PC-9 (cell line): ENCODE measurements around the gene UBE2K. TPM values are rescaled to one million over a fixed set of nuclear protein-coding genes. Genes with fewer than 3 reads are reported as not detected.
"Not testable (repeated sequence)": the region's sequence is repeated elsewhere in the genome, so short reads cannot be mapped to it uniquely, and the experiment has no call there.

ENCODE experiments used
- BruUV-seq: library from RNA; stranded (reverse); fragments of 400-500 nt; replicated peaks from 2 replicates; lab custom pipeline; 2021; lab: Mats Ljungman, UMichigan
- CTCF ChIA-PET: fragments of 300-600 bp; sonication (Branson Sonifier 250); formaldehyde crosslinking; loops from one replicate; lab custom pipeline; 2022; ENCODE audit warnings: antibody characterized with exemption; lab: Charles Lee
- POLR2A ChIA-PET: fragments of 300-600 bp; sonication (Branson Sonifier 250); formaldehyde crosslinking; loops from one replicate; lab custom pipeline; 2022; ENCODE audit warnings: antibody characterized with exemption; ENCODE audit not compliant: unreplicated experiment; lab: Charles Lee
- DNase-seq, 2 experiments: peaks; one replicate each; pipeline versions ENCODE4 v3.0.0 to v3.0.0-alpha.2; 2015 to 2022; ENCODE audit warnings: mixed read lengths in 1 of 2
- H2AFZ ChIP-seq: fragments of 200-600 bp; sonication (generic); 2 replicates; pipeline ENCODE4 v1.8.1; 2017; ENCODE audit warnings: antibody characterized with exemption
- H3F3A ChIP-seq: fragments of 200-600 bp; sonication (generic); 2 replicates; pipeline ENCODE4 v1.8.1; 2017; ENCODE audit warnings: antibody characterized with exemption, mild to moderate bottlenecking, low read depth; ENCODE audit not compliant: insufficient read depth
- H3K27ac ChIP-seq: fragments of 200-600 bp; sonication (generic); 2 replicates; pipeline ENCODE4 v1.6.1; 2016; ENCODE audit warnings: mixed run types
- H3K27me3 ChIP-seq: fragments of 200-600 bp; sonication (generic); 2 replicates; pipeline ENCODE4 v1.6.1; 2016; ENCODE audit warnings: low read depth, mixed run types; ENCODE audit not compliant: insufficient read depth
- H3K36me3 ChIP-seq: fragments of 200-600 bp; sonication (generic); 2 replicates; pipeline ENCODE4 v1.6.1; 2016; ENCODE audit warnings: low read depth, mixed run types
- H3K4me1 ChIP-seq: fragments of 200-600 bp; sonication (generic); replicated peaks from 2 replicates; pipeline ENCODE4 v1.6.1; 2016; ENCODE audit warnings: mixed run types; ENCODE audit not compliant: insufficient read depth
- H3K4me2 ChIP-seq: fragments of 200-600 bp; sonication (generic); 2 replicates; pipeline ENCODE4 v1.6.1; 2017; ENCODE audit warnings: mixed run types
- H3K4me3 ChIP-seq: fragments of 200-600 bp; sonication (generic); 2 replicates; pipeline ENCODE4 v1.6.1; 2016; ENCODE audit warnings: mixed run types
- H3K79me2 ChIP-seq: fragments of 200-600 bp; sonication (generic); 2 replicates; pipeline ENCODE4 v1.6.1; 2017; ENCODE audit warnings: low read depth, mixed run types
- H3K9me2 ChIP-seq: fragments of 200-600 bp; sonication (generic); 2 replicates; pipeline ENCODE4 v1.8.1; 2017; ENCODE audit warnings: mild to moderate bottlenecking; ENCODE audit not compliant: insufficient read depth
- H3K9me3 ChIP-seq: fragments of 200-600 bp; sonication (generic); 2 replicates; pipeline ENCODE4 v1.8.1; 2016; ENCODE audit warnings: low read depth; ENCODE audit not compliant: insufficient read depth
- H4K20me1 ChIP-seq: fragments of 200-600 bp; sonication (generic); 2 replicates; pipeline ENCODE4 v1.8.1; 2017; ENCODE audit not compliant: insufficient read depth
- EZH2 ChIP-seq: fragments of 200-600 bp; sonication (generic); IDR thresholded peaks from 2 replicates; pipeline ENCODE4 v1.8.0; 2017; ENCODE audit warnings: antibody characterized with exemption, low read depth
- intact Hi-C: fragments of 100-400 bp; cut with micrococcal nuclease; formaldehyde crosslinking; loops from one replicate; pipeline ENCODE4 v1.10.0; 2022; ENCODE audit not compliant: unreplicated experiment
- total RNA-seq: library from RNA; stranded (reverse); gene quantifications from 2 replicates; pipeline ENCODE4 v1.2.3, GENCODE V29; 2021
- TF ChIP-seq, protein P1 (sequence below): fragments of 200-600 bp; sonication (generic); conservative IDR thresholded peaks from 2 replicates; pipeline ENCODE4 v1.6.1; 2017; ENCODE audit warnings: mixed run types, antibody characterized with exemption, mild to moderate bottlenecking, moderate library complexity

The UBE2K gene
- total RNA-seq, 1 experiment from 2014 or later: 129 TPM

DNA sequence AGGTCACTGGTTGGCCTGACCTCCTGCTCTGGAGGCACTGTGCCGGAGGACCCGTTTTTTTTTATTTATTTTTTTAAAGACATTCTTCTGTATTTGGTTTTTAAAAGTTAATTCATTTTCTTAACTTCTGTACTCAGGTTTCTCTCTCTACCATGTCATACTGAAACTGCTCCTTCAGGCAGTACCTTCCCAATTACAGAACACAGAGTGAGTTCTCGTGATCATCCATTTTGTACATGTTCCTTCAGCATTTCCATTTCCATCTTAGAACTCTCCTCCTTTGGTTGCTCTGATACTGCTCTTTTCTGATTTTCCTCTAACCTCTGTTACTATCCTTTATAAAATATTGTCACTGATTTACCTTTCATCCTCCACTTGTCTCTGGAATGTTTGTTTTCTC, 17.9 kb downstream of the UBE2K start:
- CTCF ChIA-PET: no interaction called here
- Histone ChIP-seq H3K27ac (no peak overlapping the region), H3F3A (peaks cover 14% of the 10 kb centered on the region; the same call in 1 of the 2 replicates), H3K9me3 (no peaks in the 10 kb centered on the region), H2AFZ (no peak overlapping the region), H4K20me1 (peaks cover 91% of the 10 kb centered on the region), H3K79me2 (peaks cover 95% of the 10 kb centered on the region), H3K4me1 (no peaks in the 10 kb centered on the region), H3K4me3 (no peak overlapping the region), H3K9me2 (no peaks in the 10 kb centered on the region), H3K27me3 (no peaks in the 10 kb centered on the region), H3K4me2 (no peak overlapping the region), H3K36me3 (no peaks in the 10 kb centered on the region)
- POLR2A ChIA-PET: no interaction called here
- intact Hi-C loops: no loop called here
- DNase-seq: no peak
- TF ChIP-seq, protein P1, sequence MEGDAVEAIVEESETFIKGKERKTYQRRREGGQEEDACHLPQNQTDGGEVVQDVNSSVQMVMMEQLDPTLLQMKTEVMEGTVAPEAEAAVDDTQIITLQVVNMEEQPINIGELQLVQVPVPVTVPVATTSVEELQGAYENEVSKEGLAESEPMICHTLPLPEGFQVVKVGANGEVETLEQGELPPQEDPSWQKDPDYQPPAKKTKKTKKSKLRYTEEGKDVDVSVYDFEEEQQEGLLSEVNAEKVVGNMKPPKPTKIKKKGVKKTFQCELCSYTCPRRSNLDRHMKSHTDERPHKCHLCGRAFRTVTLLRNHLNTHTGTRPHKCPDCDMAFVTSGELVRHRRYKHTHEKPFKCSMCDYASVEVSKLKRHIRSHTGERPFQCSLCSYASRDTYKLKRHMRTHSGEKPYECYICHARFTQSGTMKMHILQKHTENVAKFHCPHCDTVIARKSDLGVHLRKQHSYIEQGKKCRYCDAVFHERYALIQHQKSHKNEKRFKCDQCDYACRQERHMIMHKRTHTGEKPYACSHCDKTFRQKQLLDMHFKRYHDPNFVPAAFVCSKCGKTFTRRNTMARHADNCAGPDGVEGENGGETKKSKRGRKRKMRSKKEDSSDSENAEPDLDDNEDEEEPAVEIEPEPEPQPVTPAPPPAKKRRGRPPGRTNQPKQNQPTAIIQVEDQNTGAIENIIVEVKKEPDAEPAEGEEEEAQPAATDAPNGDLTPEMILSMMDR: no peak
- no peak for TF ChIP-seq EZH2
- BruUV-seq: no TSS peak

DNA sequence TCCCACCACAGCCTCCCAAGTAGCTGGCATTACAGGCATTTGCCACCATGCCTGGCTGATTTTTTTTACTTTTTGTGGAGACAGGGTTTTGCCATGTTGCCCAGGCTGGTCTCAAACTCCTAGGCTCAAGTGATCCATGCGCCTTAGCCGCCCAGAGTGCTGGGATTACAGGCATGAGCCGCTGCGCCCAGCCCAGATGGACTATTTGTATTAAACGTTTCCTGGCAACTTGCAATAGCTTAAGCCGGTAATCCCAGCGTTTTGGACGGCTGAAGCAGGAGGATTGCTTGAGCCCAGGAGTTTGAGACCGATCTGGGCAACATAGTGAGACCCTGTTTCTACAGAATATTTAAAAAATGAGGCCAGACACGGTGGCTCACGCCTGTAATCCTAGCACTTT, 18.4 kb downstream of the UBE2K start:
- Histone ChIP-seq H3K4me1 (no peaks in the 10 kb centered on the region), H3K4me2 (no peak overlapping the region), H3K27ac (no peak overlapping the region), H2AFZ (no peak overlapping the region), H3K36me3 (no peaks in the 10 kb centered on the region), H3K27me3 (no peaks in the 10 kb centered on the region), H3F3A (peaks cover 14% of the 10 kb centered on the region; the same call in 1 of the 2 replicates), H3K79me2 (peaks cover 95% of the 10 kb centered on the region), H3K9me2 (no peaks in the 10 kb centered on the region), H4K20me1 (peaks cover 91% of the 10 kb centered on the region), H3K4me3 (no peak overlapping the region), H3K9me3 (no peaks in the 10 kb centered on the region)
- intact Hi-C loops: no loop called here
- no peak for DNase-seq
- POLR2A ChIA-PET: interaction anchor here (0.6 kb wide), 1 partner anchor 402 kb away, joined by 3 read pairs; no protein-coding TSS in a partner anchor
- no peak for TF ChIP-seq EZH2
- TF ChIP-seq, protein P1: no peak
- CTCF ChIA-PET: interaction anchor here (0.6 kb wide), 1 partner anchor 110 kb away, joined by 3 read pairs; no protein-coding TSS in a partner anchor
- no TSS peak for BruUV-seq

DNA sequence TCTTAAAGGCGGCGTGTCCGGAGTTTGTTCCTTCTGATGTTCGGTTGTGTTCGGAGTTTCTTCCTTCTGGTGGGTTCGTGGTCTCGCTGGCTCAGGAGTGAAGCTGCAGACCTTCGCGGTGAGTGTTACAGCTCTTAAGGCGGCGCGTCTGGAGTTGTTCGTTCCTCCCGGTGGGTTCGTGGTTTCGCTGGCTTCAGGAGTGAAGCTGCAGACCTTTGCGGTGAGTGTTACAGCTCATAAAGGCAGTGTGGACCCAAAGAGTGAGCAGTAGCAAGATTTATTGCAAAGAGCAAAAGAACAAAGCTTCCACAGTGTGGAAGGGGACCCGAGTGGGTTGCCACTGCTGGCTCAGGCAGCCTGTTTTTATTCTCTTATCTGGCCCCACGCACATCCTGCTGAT, 19.8 kb downstream of the UBE2K start:
- DNase-seq, H3K27me3 ChIP-seq, H3K27ac ChIP-seq, BruUV-seq, CTCF ChIA-PET, POLR2A ChIA-PET, H3K36me3 ChIP-seq, H3K4me2 ChIP-seq, H3K9me3 ChIP-seq, intact Hi-C loops, H3K9me2 ChIP-seq, H3K4me3 ChIP-seq, H3K4me1 ChIP-seq, H2AFZ ChIP-seq: not testable (repeated sequence)
- H3K79me2 ChIP-seq: peaks cover 95% of the 10 kb centered on the region
- peaks cover 91% of the 10 kb centered on the region for H4K20me1 ChIP-seq
- H3F3A ChIP-seq: peaks cover 13% of the 10 kb centered on the region; the same call in 1 of the 2 replicates
